H9 (cell line): ENCODE data around the gene EGLN1. TPM values are rescaled to one million over a fixed set of nuclear protein-coding genes. Genes with fewer than 3 reads are reported as not detected.

Experiments
- DNase-seq: peaks from one replicate; pipeline ENCODE4 v3.0.0-alpha.2; 2017
- H2AFZ ChIP-seq: one replicate; pipeline ENCODE4 v1.6.1; 2013; ENCODE audit warnings: mild to moderate bottlenecking, low read length, control low read depth, moderate library complexity
- H2AK5ac ChIP-seq: 2 replicates; pipeline ENCODE4 v1.6.1; 2013; ENCODE audit warnings: low read length, control low read depth, mixed read lengths; ENCODE audit not compliant: insufficient read length
- H2BK120ac ChIP-seq: one replicate; pipeline ENCODE4 v1.6.1; 2013; ENCODE audit warnings: low read depth, mild to moderate bottlenecking, low read length, control low read depth, inconsistent platforms; ENCODE audit not compliant: poor library complexity, severe bottlenecking
- H2BK12ac ChIP-seq: 2 replicates; pipeline ENCODE4 v1.6.1; 2013; ENCODE audit warnings: low read length, control low read depth, mixed read lengths, low read depth; ENCODE audit not compliant: insufficient read length
- H2BK15ac ChIP-seq: 2 replicates; pipeline ENCODE4 v1.6.1; 2013; ENCODE audit warnings: low read depth, low read length, control low read depth
- H2BK20ac ChIP-seq: one replicate; pipeline ENCODE4 v1.6.1; 2013; ENCODE audit warnings: low read depth, mild to moderate bottlenecking, low read length, control low read depth, inconsistent platforms; ENCODE audit not compliant: poor library complexity, severe bottlenecking
- H2BK5ac ChIP-seq: 2 replicates; pipeline ENCODE4 v1.6.1; 2013; ENCODE audit warnings: low read length, control low read depth, mixed read lengths; ENCODE audit not compliant: insufficient read length
- H3K14ac ChIP-seq: 2 replicates; pipeline ENCODE4 v1.6.1; 2013; ENCODE audit warnings: low read length, control low read depth; ENCODE audit not compliant: insufficient read depth
- H3K18ac ChIP-seq: 2 replicates; pipeline ENCODE4 v1.6.1; 2013; ENCODE audit warnings: low read depth, mild to moderate bottlenecking, mixed read lengths, low read length, control low read depth; ENCODE audit not compliant: insufficient read length
- H3K23ac ChIP-seq: 2 replicates; pipeline ENCODE4 v1.6.1; 2013; ENCODE audit warnings: low read length, control low read depth, mixed read lengths, low read depth; ENCODE audit not compliant: insufficient read length
- H3K23me2 ChIP-seq: 2 replicates; pipeline ENCODE4 v1.6.1; 2013; ENCODE audit warnings: low read depth, mild to moderate bottlenecking, mixed read lengths, low read length, control low read depth; ENCODE audit not compliant: insufficient read length, poor library complexity, severe bottlenecking
- H3K27ac ChIP-seq: 2 replicates; pipeline ENCODE4 v1.5.1; 2013; ENCODE audit warnings: low read length, control low read depth, mixed read lengths, low read depth; ENCODE audit not compliant: insufficient read length
- H3K27me3 ChIP-seq: 2 replicates; pipeline ENCODE4 v1.6.1; 2013; ENCODE audit warnings: low read length, control low read depth, inconsistent platforms; ENCODE audit not compliant: insufficient read depth
- H3K4ac ChIP-seq: 2 replicates; pipeline ENCODE4 v1.6.1; 2013; ENCODE audit warnings: low read depth, mild to moderate bottlenecking, control low read depth, inconsistent platforms, low read length, moderate library complexity
- H3K4me1 ChIP-seq: 2 replicates; pipeline ENCODE4 v1.6.1; 2013; ENCODE audit warnings: low read length, control low read depth, inconsistent platforms; ENCODE audit not compliant: insufficient read depth
- H3K4me2 ChIP-seq: 2 replicates; pipeline ENCODE4 v1.6.1; 2013; ENCODE audit warnings: low read length, control low read depth, mixed read lengths; ENCODE audit not compliant: insufficient read length, insufficient read depth
- H3K56ac ChIP-seq: 2 replicates; pipeline ENCODE4 v1.6.1; 2013; ENCODE audit warnings: low read depth, mild to moderate bottlenecking, mixed read lengths, low read length, control low read depth; ENCODE audit not compliant: insufficient read length
- H3K79me1 ChIP-seq: 2 replicates; pipeline ENCODE4 v1.6.1; 2013; ENCODE audit warnings: low read depth, mild to moderate bottlenecking, moderate library complexity, low read length, control low read depth, inconsistent platforms; ENCODE audit not compliant: insufficient read depth, poor library complexity, severe bottlenecking
- H3K79me2 ChIP-seq: 2 replicates; pipeline ENCODE4 v1.6.1; 2013; ENCODE audit warnings: low read length, control low read depth, inconsistent platforms; ENCODE audit not compliant: insufficient read depth
- H3K9ac ChIP-seq: 2 replicates; pipeline ENCODE4 v1.6.1; 2013; ENCODE audit warnings: low read length, control low read depth, mixed read lengths; ENCODE audit not compliant: insufficient read length; ENCODE audit errors: extremely low read depth
- H3K9me3 ChIP-seq: one replicate; pipeline ENCODE4 v1.6.1; 2013; ENCODE audit warnings: low read depth, low read length, inconsistent platforms; ENCODE audit not compliant: control insufficient read depth
- H3T11ph ChIP-seq: one replicate; pipeline ENCODE4 v1.6.1; 2013; ENCODE audit warnings: mild to moderate bottlenecking, low read length, control low read depth, inconsistent platforms
- H4K20me1 ChIP-seq: one replicate; pipeline ENCODE4 v1.6.1; 2013; ENCODE audit not compliant: control insufficient read depth, insufficient read length, insufficient read depth
- H4K5ac ChIP-seq: 2 replicates; pipeline ENCODE4 v1.6.1; 2013; ENCODE audit warnings: low read depth, mild to moderate bottlenecking, mixed read lengths, low read length, control low read depth; ENCODE audit not compliant: insufficient read length
- H4K8ac ChIP-seq: replicated peaks from 2 replicates; pipeline ENCODE4 v1.6.1; 2013; ENCODE audit warnings: low read length, control low read depth, mixed read lengths, low read depth; ENCODE audit not compliant: insufficient read length
- H4K91ac ChIP-seq: 2 replicates; pipeline ENCODE4 v1.6.1; 2013; ENCODE audit warnings: low read depth, mild to moderate bottlenecking, moderate library complexity, mixed read lengths, low read length, control low read depth; ENCODE audit not compliant: insufficient read length
- H3K27ac Mint-ChIP-seq, 3 experiments: 2 replicates in 2 of 3; 3 replicates in 1 of 3; pipeline ENCODE4 v1.8.0; 2020 to 2021; ENCODE audit warnings: mixed read lengths in 3 of 3, mild to moderate bottlenecking in 1 of 3, moderate library complexity in 1 of 3
- H3K27me3 Mint-ChIP-seq: 2 replicates; pipeline ENCODE4 v1.8.0; 2021; ENCODE audit warnings: low read depth, mild to moderate bottlenecking, moderate library complexity, mixed read lengths
- H3K36me3 Mint-ChIP-seq, 3 experiments: 2 replicates in 2 of 3; 3 replicates in 1 of 3; pipeline ENCODE4 v1.8.0; 2020 to 2021; ENCODE audit warnings: low read depth in 3 of 3, mixed read lengths in 3 of 3; ENCODE audit not compliant: insufficient read depth in 1 of 3
- H3K4me1 Mint-ChIP-seq, 2 experiments: 2 replicates each; pipeline ENCODE4 v1.8.0; 2020; ENCODE audit warnings: mixed read lengths in 2 of 2
- H3K4me3 Mint-ChIP-seq, 2 experiments: 2 replicates in 1 of 2; 3 replicates in 1 of 2; pipeline ENCODE4 v1.8.0; 2020 to 2021; ENCODE audit warnings: mild to moderate bottlenecking in 2 of 2, mixed read lengths in 2 of 2, moderate library complexity in 1 of 2
- H3K9me3 Mint-ChIP-seq, 2 experiments: 2 replicates in 1 of 2; 3 replicates in 1 of 2; pipeline ENCODE4 v1.8.0; 2020; ENCODE audit warnings: mild to moderate bottlenecking in 2 of 2, mixed read lengths in 2 of 2, moderate library complexity in 1 of 2
- CTCF ChIP-seq: fragments of 200-600 bp; sonication (generic); conservative IDR thresholded peaks from 3 replicates; pipeline ENCODE4 v1.8.0; 2021; ENCODE audit warnings: antibody characterized with exemption, mild to moderate bottlenecking
- WGBS: extraction: QIAGEN DNeasy Blood & Tissue Kit; methylation state at CpG from one replicate; pipeline ENCODE4 v1.1.7; 2013; ENCODE audit warnings: missing lambda C conversion rate, low lambda C conversion rate, mixed read lengths; ENCODE audit not compliant: insufficient read length; ENCODE audit errors: extremely low coverage; 5-methylcytosine and 5-hydroxymethylcytosine counted together
- total RNA-seq: library from RNA; stranded (reverse); gene quantifications from 2 replicates; pipeline ENCODE4 v1.2.1, GENCODE V29; 2021

Gene EGLN1
- total RNA-seq, 1 experiment from 2014 or later, result 8.4 TPM

- Mint-ChIP-seq H3K27ac (no peak overlapping the region), H3K27me3 (no peaks in the 10 kb centered on the region), H3K9me3 (no peaks in the 10 kb centered on the region), H3K36me3 (peaks cover 5 to 33% (median 18%) of the 10 kb centered on the region in 3 experiments; a peak in 6 of 7 replicates), H3K4me1 (no peaks in the 10 kb centered on the region), H3K4me3 (no peak overlapping the region)
- no CpG with 5 or more reads among the region's 5 CpGs for WGBS
- Histone ChIP-seq H3K14ac (no peak overlapping the region), H2BK12ac (no peak overlapping the region), H3K56ac (no peak overlapping the region), H2BK20ac (no peak overlapping the region), H4K5ac (no peak overlapping the region), H3K9ac (no peak overlapping the region), H3K4me1 (no peaks in the 10 kb centered on the region), H3K79me1 (no peaks in the 10 kb centered on the region), H2AFZ (no peak overlapping the region), H4K8ac (no peak overlapping the region), H3K4me2 (no peak overlapping the region), H3K18ac (no peak overlapping the region), H4K20me1 (no peaks in the 10 kb centered on the region), H3K27ac (no peak overlapping the region), H3T11ph (no peak overlapping the region), H3K79me2 (no peaks in the 10 kb centered on the region), H4K91ac (no peak overlapping the region), H3K9me3 (no peaks in the 10 kb centered on the region), H3K23me2 (no peaks in the 10 kb centered on the region), H3K23ac (no peak overlapping the region), H3K27me3 (no peaks in the 10 kb centered on the region), H3K4ac (no peak overlapping the region), H2BK120ac (no peak overlapping the region), H2AK5ac (no peak overlapping the region), H2BK15ac (no peak overlapping the region), H2BK5ac (no peak overlapping the region)
- no peak for DNase-seq
- no peak for TF ChIP-seq CTCF
These were observed 67.6 kb downstream of the EGLN1 start for GRCh38 chr1:231354330-231355020.
